Measurements from ENCODE around the gene EPB41.
"Not testable (repeated sequence)": the region's sequence is repeated elsewhere in the genome, so short reads cannot be mapped to it uniquely, and the experiment has no call there.

EPB41 gene

DNA sequence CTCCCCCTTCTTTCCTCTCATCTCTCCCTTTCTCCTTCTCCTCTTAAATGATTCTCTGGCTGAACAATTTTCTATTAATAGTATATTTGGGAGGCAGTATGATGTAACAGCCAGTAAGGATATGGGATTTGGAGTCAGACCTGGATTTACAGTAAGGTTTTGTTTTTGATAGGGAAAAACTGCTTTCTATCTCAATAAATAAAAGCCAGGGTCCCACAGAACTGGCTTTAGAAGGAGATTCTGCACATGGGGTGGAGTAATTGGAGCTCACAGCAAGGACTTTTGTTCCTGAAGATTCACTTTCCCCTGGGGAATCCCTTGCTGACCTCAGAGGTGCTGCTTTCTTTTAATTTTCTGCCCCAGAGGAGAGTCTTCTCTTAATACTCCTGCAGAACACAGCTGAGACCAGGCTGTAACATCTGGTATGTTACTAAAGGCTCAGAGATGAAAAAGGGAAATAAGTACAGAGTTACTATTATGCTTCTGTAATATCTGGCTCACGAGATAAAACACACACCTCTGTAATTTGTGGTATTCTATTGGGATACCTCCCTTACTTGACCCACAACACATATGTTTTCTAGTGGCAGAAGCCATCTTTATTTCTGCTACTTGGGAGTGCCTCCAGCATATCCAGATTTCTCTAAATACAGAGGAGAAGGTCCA is 13.4 kb downstream of the EPB41 start:
- peak overlapping the region; percentile 86 for H3K27ac Mint-ChIP-seq
- no peaks in the 10 kb centered on the region for H3K27me3 Mint-ChIP-seq (ENCODE audit: low read depth)
- no peaks in the 10 kb centered on the region for H3K9me3 Mint-ChIP-seq
- H3K36me3 Mint-ChIP-seq (ENCODE audit: low read depth): peaks cover 14% of the 10 kb centered on the region
- peaks cover 43% of the 10 kb centered on the region for H3K4me1 Mint-ChIP-seq (ENCODE audit: low read depth)
- peak overlapping the region; percentile 66 for H3K4me3 Mint-ChIP-seq

DNA sequence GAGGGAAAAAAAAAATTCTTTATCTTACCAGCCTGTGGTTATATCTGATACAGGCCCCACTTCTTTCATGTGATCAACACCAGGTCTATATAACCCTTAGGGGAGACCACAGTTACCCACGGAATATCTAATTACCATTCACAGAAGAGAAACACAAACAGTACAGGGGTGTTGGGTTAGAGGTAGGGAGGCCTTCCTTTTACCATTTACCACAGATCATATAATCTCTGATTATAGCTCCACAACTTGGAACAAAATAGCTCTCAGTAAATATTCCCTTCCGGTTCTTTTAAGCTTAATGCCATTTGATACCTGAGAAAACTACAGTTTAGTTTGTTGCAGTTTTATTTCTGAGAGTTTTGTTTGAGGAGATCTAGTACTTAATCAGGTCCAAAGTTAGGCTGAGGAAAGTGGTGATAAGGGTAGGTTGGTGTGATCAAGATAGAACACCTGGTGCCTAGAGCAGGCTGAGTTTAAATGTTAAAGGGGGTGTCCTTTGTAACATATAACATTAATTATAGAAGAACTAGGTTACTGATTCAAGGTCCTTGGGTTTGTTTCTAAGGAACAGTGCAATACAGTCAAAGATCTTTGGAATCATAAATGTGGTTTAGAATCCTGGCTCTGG is 14.1 kb downstream of the EPB41 start:
- Mint-ChIP-seq H3K36me3 (ENCODE audit: low read depth) (peaks cover 12% of the 10 kb centered on the region), H3K27me3 (ENCODE audit: low read depth) (no peaks in the 10 kb centered on the region), H3K9me3 (no peaks in the 10 kb centered on the region), H3K27ac (peak overlapping the region; percentile 86), H3K4me3 (peak overlapping the region; percentile 66), H3K4me1 (ENCODE audit: low read depth) (peaks cover 47% of the 10 kb centered on the region)

DNA sequence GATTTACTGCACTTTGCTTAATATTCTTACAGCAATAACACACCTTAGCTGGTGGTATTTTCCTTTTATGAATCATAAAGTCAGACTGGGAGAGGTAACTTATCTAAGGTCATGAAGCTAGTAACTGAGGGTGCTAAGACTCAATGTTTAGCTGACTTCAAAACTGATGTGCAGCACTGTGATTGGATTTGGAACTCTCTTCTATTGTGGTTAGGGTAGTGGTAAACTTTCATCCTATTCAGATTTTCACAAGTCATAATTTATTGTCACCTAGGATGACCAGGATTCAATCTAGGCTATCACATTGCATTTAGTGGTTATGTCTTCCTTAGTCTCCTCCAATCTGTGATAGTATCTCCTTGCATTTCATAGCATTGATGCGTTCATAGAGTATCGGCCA is 18.9 kb downstream of the EPB41 start:
- H3K36me3 Mint-ChIP-seq (ENCODE audit: low read depth): peaks cover 16% of the 10 kb centered on the region

GRCh38 chr1:28933918-28934317 is 19.5 kb downstream of the EPB41 start:
- peaks cover 19% of the 10 kb centered on the region for H3K36me3 Mint-ChIP-seq (ENCODE audit: low read depth)
- H3K27me3 Mint-ChIP-seq (ENCODE audit: low read depth): no peaks in the 10 kb centered on the region
- H3K4me3 Mint-ChIP-seq: no peak overlapping the region
- peaks cover 19% of the 10 kb centered on the region for H3K4me1 Mint-ChIP-seq (ENCODE audit: low read depth)
- H3K27ac Mint-ChIP-seq: no peak overlapping the region
- H3K9me3 Mint-ChIP-seq: peaks cover 6% of the 10 kb centered on the region

More for the DNA sequence above, 18.9 kb downstream of the EPB41 start:
- Mint-ChIP-seq H3K4me1 (ENCODE audit: low read depth) (peaks cover 26% of the 10 kb centered on the region), H3K27me3 (ENCODE audit: low read depth) (no peaks in the 10 kb centered on the region), H3K27ac (no peak overlapping the region), H3K4me3 (no peak overlapping the region), H3K9me3 (peaks cover 6% of the 10 kb centered on the region)

DNA sequence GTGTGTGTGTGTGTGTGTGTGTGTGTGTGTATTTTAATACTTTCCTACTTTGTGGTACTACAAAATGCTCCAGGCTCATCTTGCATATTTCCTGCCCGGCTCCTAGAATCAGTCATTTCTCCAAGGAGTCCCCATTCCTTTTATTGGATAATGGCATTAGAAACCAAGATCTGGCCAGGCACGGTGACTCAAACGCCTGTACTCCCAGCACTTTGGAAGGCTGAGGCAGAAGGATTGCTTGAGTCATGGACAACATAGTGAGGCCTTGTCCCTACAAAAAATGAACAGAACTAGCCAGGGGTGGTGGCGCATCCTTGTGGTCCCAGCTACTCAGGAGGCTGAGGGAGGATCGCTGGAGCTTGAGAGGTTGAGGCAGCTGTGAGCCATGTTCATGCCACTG is 20.3 kb downstream of the EPB41 start:
- peaks cover 6% of the 10 kb centered on the region for H3K9me3 Mint-ChIP-seq
- H3K4me3 Mint-ChIP-seq: no peak overlapping the region
- H3K4me1 Mint-ChIP-seq (ENCODE audit: low read depth): peaks cover 19% of the 10 kb centered on the region
- no peaks in the 10 kb centered on the region for H3K27me3 Mint-ChIP-seq (ENCODE audit: low read depth)
- H3K36me3 Mint-ChIP-seq (ENCODE audit: low read depth): peaks cover 22% of the 10 kb centered on the region
- H3K27ac Mint-ChIP-seq: no peak overlapping the region

- H3K27ac Mint-ChIP-seq: no peak overlapping the region
- peaks cover 22% of the 10 kb centered on the region for H3K36me3 Mint-ChIP-seq (ENCODE audit: low read depth)
- no peaks in the 10 kb centered on the region for H3K27me3 Mint-ChIP-seq (ENCODE audit: low read depth)
- peaks cover 6% of the 10 kb centered on the region for H3K9me3 Mint-ChIP-seq
- no peak overlapping the region for H3K4me3 Mint-ChIP-seq
- peaks cover 22% of the 10 kb centered on the region for H3K4me1 Mint-ChIP-seq (ENCODE audit: low read depth)
These were observed 20.9 kb downstream of the EPB41 start for GRCh38 chr1:28935293-28935692.

DNA sequence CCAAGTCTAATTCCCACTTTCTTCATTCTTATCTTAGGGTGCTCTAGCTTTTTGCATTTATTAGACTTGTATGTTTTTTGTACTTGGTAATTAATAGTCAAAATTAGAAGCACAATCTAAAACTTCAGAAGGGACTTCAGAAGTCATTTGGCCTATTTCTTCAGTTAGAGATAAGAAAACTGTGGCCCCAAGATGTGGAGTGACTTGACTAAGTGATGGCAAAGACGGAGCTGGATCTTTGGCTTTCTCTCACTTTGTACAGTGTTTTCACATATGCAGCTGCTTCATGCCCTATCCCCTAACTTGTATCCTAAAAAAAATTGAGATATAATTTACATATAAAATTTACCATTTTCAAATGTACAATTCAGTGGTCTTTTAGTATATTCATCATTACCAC is 21.7 kb downstream of the EPB41 start:
- H3K27me3 Mint-ChIP-seq (ENCODE audit: low read depth): no peaks in the 10 kb centered on the region
- peaks cover 6% of the 10 kb centered on the region for H3K9me3 Mint-ChIP-seq
- H3K27ac Mint-ChIP-seq: no peak overlapping the region
- no peak overlapping the region for H3K4me3 Mint-ChIP-seq
- peaks cover 24% of the 10 kb centered on the region for H3K4me1 Mint-ChIP-seq (ENCODE audit: low read depth)
- H3K36me3 Mint-ChIP-seq (ENCODE audit: low read depth): peaks cover 22% of the 10 kb centered on the region

- no peak overlapping the region for H3K4me3 Mint-ChIP-seq
- peaks cover 22% of the 10 kb centered on the region for H3K36me3 Mint-ChIP-seq (ENCODE audit: low read depth)
- H3K9me3 Mint-ChIP-seq: peaks cover 6% of the 10 kb centered on the region
- H3K27ac Mint-ChIP-seq: no peak overlapping the region
- no peaks in the 10 kb centered on the region for H3K27me3 Mint-ChIP-seq (ENCODE audit: low read depth)
- peaks cover 24% of the 10 kb centered on the region for H3K4me1 Mint-ChIP-seq (ENCODE audit: low read depth)
These were observed 22.2 kb downstream of the EPB41 start for GRCh38 chr1:28936528-28936927.

DNA sequence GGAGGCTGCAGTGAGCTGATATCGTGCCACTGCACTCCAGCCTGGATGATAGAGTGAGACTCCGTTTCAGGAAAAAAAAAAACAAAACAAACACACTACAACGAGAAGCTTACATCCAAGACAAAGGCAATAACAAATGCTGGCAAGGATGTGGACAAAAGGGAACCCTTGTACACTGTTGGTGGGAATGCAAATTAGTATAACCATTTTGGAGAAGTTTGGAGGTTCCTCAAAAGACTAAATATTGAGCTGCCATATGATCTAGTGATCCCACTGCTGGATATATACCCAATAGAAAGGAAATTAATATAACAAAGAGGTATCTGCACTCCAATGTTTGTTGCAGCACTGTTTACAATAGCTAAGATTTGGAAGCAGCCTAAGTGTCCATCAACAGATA is 29.2 kb downstream of the EPB41 start:
- H3K9me3 Mint-ChIP-seq; H3K27ac Mint-ChIP-seq; H3K27me3 Mint-ChIP-seq (ENCODE audit: low read depth); H3K4me3 Mint-ChIP-seq: not testable (repeated sequence)
- Mint-ChIP-seq H3K4me1 (ENCODE audit: low read depth) (peaks cover 14% of the 10 kb centered on the region), H3K36me3 (ENCODE audit: low read depth) (peaks cover 11% of the 10 kb centered on the region)

DNA sequence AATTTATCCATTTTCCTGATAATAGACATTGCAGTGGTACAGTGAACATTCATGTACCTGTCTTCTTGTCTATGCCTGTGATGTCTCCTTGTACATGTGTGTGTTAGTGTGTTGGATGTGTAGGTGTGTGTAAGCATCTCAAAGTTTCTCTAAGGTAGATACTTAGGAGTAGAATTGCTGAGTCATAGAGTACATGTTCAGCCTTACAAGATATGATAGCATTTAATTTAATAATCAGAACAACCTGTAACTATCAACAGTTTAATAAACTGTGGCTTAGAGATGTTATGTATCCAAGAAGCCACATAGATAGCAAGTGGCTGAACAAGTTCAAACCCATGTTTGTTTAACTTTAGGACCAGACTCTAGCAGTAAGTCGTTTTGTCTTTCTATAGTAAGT is 35.6 kb downstream of the EPB41 start:
- Mint-ChIP-seq H3K4me3 (no peak overlapping the region), H3K4me1 (ENCODE audit: low read depth) (peaks cover 7% of the 10 kb centered on the region), H3K27me3 (ENCODE audit: low read depth) (no peaks in the 10 kb centered on the region), H3K27ac (no peak overlapping the region), H3K36me3 (ENCODE audit: low read depth) (peaks cover 6% of the 10 kb centered on the region), H3K9me3 (no peaks in the 10 kb centered on the region)

- Mint-ChIP-seq H3K9me3 (no peaks in the 10 kb centered on the region), H3K4me1 (ENCODE audit: low read depth) (peaks cover 8% of the 10 kb centered on the region), H3K36me3 (ENCODE audit: low read depth) (peaks cover 6% of the 10 kb centered on the region), H3K27ac (no peak overlapping the region), H3K4me3 (no peak overlapping the region), H3K27me3 (ENCODE audit: low read depth) (no peaks in the 10 kb centered on the region)
These were observed 36.1 kb downstream of the EPB41 start for GRCh38 chr1:28950449-28950848.

DNA sequence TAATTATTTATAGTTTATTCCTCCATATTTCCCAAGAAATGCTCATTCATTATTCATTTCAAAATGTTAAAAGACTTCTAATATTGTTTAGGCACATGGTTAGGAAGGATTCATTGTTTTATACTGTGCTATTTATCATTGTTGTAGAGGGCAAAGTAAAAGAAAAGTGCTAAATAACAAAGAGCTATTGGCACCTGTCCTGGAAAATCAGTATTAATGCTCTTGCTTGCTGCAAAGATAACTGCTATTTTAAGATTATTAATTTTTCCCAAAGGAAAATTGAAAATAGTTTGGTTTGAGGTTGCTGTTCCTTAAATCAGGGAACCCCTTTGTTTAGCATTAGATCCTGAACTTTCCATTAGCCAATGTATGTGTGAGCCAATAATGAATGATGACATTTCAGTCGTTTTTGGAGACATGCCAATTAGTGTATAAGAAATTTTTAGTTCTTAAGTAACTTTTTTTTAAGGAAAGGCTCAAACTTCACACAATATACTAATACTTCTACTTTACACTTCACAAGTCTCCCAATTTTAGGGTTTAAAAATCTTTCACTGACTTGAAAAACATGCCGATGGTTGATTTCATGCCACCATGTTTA is 39.9 kb downstream of the EPB41 start:
- no peaks in the 10 kb centered on the region for H3K27me3 Mint-ChIP-seq (ENCODE audit: low read depth)
- H3K4me3 Mint-ChIP-seq: no peak overlapping the region
- H3K27ac Mint-ChIP-seq: no peak overlapping the region
- peaks cover 4% of the 10 kb centered on the region for H3K36me3 Mint-ChIP-seq (ENCODE audit: low read depth)
- H3K9me3 Mint-ChIP-seq: no peaks in the 10 kb centered on the region
- peaks cover 12% of the 10 kb centered on the region for H3K4me1 Mint-ChIP-seq (ENCODE audit: low read depth)

DNA sequence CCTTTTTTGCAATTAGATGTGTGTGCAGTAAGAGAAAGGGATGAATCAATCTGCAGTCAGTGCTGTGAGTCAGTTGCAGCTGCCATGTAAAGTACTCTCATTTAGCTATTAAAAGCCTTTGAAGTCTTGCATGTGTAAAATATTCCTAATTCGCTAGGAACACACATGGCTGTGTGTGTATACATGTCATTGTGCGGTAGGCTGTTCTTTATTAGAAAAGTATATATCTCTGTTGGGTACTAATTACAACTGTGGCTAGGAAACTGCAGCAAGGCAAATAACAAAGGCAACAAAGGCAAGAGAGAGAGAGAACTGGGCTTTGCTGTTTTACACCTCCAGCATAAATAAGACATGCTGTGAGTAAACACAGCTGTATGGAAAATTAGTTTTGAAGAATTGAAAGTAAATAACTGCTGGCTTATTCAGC is 41.7 kb downstream of the EPB41 start:
- Mint-ChIP-seq H3K27ac (no peak overlapping the region), H3K36me3 (ENCODE audit: low read depth) (peaks cover 4% of the 10 kb centered on the region), H3K4me1 (ENCODE audit: low read depth) (peaks cover 9% of the 10 kb centered on the region), H3K27me3 (ENCODE audit: low read depth) (no peaks in the 10 kb centered on the region), H3K4me3 (no peak overlapping the region), H3K9me3 (no peaks in the 10 kb centered on the region)

DNA sequence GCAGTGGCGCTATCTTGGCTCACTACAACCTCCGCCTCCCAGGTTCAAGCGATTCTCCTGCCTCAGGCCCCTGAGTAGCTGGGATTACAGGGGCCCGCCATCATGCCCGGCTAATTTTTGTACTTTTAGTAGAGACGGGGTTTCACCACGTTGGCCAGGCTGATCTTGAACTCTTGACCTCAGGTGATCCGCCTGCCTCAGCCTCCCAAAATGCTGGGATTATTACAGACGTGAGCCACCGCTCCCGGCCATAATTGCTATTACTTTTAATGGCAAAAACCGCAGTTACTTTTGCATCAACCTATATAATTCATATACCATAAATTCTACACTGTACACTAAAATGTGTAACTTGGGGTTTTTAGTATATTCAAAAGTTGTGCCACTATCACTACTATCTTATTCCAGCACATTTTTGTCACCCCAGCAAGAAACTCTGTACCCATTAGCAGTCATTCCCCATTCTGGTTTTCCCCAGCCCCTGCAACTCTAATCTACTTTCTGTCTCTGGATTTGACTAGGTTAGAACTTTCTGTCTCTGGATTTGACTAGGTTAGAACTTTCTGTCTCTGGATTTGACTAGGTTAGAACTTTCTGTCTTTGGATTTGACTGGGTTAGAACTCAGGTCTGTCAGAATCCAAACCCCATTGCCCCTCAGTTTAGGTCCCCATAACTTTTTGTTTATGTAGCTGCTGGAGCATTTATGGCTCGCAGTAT is 47.9 kb downstream of the EPB41 start:
- H3K4me1 Mint-ChIP-seq (ENCODE audit: low read depth): peaks cover 16% of the 10 kb centered on the region
- H3K9me3 Mint-ChIP-seq; H3K27ac Mint-ChIP-seq; H3K27me3 Mint-ChIP-seq (ENCODE audit: low read depth); H3K36me3 Mint-ChIP-seq (ENCODE audit: low read depth); H3K4me3 Mint-ChIP-seq: not testable (repeated sequence)

Measured in T-helper 1 cell treated with Interleukin-12 subunit alpha and Interleukin-12 subunit beta and Interleukin-4 antibody, amounts not matched to agents 30 μg/mL and 1 μg/mL, for 36 hours (primary cell).